H7 (cell line): ENCODE data around the gene ISYNA1. TPM values are rescaled to one million over a fixed set of nuclear protein-coding genes. Genes with fewer than 3 reads are reported as not detected.
"Not testable (repeated sequence)": the region's sequence is repeated elsewhere in the genome, so short reads cannot be mapped to it uniquely, and the experiment has no call there.

Experiments
- DNase-seq: peaks from one replicate; pipeline ENCODE4 v3.0.0; 2012
- H3K27me3 ChIP-seq: 2 replicates; pipeline ENCODE4 v1.6.0; 2011; ENCODE audit warnings: mild to moderate bottlenecking, low read length; ENCODE audit not compliant: control insufficient read depth, insufficient read depth
- H3K36me3 ChIP-seq: replicated peaks from 2 replicates; pipeline ENCODE4 v1.5.1; 2011; ENCODE audit warnings: low read length; ENCODE audit not compliant: control insufficient read depth, insufficient read depth
- H3K4me3 ChIP-seq: 2 replicates; pipeline ENCODE4 v1.5.1; 2011; ENCODE audit warnings: low read depth, mild to moderate bottlenecking, control low read depth, low read length, moderate library complexity; ENCODE audit not compliant: insufficient read depth
- total RNA-seq: library from RNA; depleted of rRNA; stranded (reverse); fragments of >200 nt; shearing (Covaris generic); gene quantifications from 2 replicates; pipeline ENCODE4 v1.2.3, GENCODE V29; 2014

Gene ISYNA1
- total RNA-seq, 1 experiment from 2014 or later = 183 TPM

DNA sequence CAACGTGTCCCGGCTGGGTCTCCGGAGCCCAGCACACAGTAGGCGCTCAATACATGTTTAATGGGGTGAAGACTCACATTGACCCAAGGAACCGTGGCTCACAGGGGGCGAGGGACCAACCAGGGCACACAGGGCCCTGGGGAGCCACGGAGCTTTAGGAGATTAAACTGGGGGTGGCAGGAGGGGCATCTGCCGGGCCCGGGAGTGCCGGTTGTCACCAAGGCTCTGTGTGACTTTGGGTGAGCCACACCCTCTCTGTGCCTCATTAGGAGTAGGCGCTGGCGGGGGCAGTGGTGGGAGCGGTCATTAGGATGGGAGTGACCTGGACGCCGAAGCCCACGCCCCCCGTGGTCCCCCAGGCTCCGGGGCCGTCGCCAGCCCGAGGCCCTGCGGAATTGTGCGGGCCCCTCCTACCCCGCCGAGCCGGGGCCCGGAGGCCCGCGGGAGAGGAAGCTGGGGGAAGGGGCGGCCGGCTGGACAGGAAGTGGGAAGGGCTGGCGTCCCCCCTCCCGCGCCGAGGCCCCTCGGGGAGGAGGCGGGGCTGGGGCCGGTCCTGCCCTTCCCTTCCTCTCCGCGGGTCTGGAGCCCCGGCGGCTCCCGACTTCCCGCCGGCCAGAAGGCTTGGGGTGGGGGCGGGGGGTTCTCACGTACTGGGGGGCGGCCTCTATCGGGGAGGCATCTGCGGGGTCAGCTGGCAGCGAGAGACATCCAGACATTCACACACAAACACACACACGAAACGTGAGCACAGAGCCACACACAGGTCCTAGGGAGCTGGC lies 20.5 kb downstream of the ISYNA1 start:
- no peaks in the 10 kb centered on the region for H3K36me3 ChIP-seq
- H3K27me3 ChIP-seq = peaks cover 22% of the 10 kb centered on the region
- peak; percentile 97 for DNase-seq
- H3K4me3 ChIP-seq = peak overlapping the region; percentile 58

DNA sequence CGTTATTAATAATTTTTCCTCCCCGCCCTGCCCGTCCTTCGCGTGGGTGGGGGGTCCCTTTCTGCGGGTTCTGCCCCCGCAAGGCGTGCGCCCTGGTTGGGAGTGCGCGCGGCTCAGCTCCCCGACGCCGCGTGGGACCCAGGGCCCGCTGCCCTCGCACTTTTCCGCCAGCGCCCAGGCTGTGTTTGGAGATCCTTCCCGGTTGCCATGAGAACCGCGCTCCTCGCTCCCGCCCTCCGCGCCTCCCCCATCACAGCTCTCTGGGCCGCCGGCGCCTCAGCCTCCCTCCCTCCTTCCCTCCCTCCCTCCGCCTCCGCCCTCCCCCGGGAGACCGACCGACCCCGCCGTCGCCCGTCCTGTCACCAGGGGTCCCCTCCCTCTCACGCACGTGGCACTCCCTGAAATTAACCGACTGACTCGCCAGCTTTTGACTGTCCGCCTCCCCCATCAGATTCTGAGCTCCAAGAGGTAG lies 21.1 kb downstream of the ISYNA1 start:
- no peaks in the 10 kb centered on the region for H3K36me3 ChIP-seq
- peak; percentile 96 for DNase-seq
- peak overlapping the region; percentile 58 for H3K4me3 ChIP-seq
- peaks cover 22% of the 10 kb centered on the region for H3K27me3 ChIP-seq

DNA sequence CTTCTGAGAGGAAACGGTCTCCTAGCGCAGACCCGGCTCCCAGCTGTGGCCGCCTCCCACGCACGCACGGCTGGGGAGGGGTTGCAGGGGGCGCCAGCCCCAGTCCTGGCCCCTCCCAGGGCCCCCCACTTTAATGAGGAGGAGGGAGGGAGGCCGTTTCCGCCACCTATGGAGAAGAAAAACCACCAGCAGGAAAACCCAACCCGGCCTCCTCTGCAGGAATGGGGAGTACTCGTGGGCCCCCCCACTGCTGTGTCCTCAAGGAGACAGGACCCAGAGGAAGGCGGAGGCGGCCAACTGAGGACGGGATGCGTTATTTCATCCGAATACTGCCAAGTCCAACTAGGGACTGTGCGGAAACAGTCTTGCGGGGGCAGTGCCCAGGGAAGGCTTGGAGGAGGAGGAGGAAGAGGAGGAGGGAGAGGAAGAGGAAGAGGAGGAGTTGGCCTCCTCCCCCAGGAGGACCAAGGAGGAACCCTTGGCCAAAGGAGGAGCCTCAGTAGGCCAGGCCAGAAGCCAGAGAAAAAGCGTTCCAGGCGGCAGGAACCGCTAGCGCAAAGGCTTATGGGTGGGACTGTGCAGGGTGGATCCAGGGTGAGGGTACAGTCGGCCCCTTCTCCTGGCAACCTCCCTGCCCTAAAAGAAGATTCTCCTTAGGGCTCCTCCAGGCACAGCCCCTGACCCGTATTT lies 22.6 kb downstream of the ISYNA1 start:
- H3K4me3 ChIP-seq = no peak overlapping the region
- peaks cover 19% of the 10 kb centered on the region for H3K27me3 ChIP-seq
- peak; percentile 54 for DNase-seq
- no peaks in the 10 kb centered on the region for H3K36me3 ChIP-seq

DNA sequence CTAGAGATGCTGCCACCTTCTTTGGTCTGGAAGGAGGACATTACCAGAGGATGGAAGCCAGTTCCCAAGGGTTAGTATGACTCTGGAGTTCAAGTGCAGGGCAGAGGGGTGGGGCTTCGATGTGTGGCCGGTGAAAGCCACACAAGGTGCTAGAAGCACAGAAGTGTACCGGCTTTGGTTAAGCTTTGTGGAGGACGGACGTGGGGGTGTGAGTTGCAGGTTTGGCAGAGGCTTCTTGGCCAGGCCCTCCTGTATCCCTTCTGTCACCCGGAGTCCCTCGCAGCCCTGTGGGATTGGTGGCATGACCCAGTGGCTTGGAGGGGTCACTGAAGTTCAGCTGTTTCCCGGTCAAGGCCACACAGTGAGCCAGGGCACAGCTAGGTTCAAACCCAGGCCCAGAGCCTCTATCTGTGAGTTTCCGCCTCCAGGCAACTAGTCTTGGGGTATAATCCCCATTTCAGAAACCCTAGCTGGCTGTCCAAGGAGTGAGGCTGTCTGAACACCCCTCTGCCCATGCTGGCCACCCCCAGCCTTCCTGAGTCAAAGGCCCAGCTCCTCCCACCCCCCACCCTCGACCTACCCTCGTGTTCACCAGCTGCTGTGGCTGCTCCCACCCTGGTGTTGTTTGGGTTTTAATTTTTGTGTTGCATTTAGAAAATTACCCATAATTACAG lies 23.3 kb downstream of the ISYNA1 start:
- no peak overlapping the region for H3K4me3 ChIP-seq
- peaks cover 13% of the 10 kb centered on the region for H3K27me3 ChIP-seq
- DNase-seq = peak; percentile 58
- H3K36me3 ChIP-seq = no peaks in the 10 kb centered on the region

DNA sequence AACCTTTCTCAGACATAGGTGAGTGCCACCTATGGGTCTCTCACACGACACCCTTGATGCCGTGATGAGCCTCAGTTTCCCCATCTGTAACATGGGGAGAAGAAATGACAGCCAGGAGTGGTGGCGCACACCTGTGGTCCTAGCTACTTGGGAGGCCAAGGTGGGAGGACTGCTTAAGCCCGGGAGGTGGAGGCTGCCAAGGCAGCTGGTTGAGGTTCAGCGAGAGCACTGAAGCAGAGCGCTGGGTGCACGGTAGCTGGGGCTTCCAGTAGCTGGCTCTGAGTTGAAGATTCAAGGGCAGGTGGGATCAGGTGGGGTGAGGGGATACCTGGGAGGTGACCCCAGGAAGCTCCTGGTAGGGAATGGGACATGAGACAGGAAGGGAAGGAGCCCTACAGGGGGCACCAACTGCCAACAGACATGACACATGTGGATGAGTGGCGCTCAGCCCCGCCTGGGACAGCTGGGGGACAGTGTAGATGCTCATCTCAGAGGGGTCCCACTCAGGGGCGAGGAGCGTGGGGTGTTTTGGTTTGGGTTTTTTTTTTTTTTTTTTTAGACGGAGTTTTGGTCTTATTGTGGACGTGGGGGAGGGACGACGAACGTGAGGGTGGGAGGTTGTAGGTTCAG lies 25.2 kb downstream of the ISYNA1 start:
- Histone ChIP-seq H3K4me3 (no peak overlapping the region), H3K36me3 (no peaks in the 10 kb centered on the region)

DNA sequence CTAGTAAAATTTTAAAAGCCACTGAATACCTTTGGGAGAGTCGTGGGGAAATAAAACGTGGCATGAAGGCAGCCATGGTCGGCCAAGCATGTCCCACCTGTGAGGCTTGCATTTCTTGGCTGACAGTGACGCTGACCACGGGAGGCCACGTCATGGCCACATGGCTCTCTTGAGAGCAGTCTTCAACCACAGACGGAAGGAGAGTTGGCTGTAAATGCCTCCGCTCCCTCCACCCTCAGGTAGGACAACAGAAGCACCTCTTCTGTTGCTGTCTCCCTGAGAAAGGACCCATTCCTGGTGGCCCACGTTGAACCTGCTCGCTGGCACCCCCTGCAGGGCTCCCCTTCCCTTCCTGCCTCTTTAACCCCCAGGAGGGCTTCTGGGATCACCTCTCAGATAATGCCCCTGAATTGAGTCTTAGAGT lies 29.9 kb downstream of the ISYNA1 start:
- Histone ChIP-seq H3K27me3 (no peaks in the 10 kb centered on the region), H3K36me3 (no peaks in the 10 kb centered on the region), H3K4me3 (no peak overlapping the region)
- DNase-seq = peak; percentile 83

More for the DNA sequence above, 25.2 kb downstream of the ISYNA1 start:
- DNase-seq = peak; percentile 46
- no peaks in the 10 kb centered on the region for H3K27me3 ChIP-seq

DNA sequence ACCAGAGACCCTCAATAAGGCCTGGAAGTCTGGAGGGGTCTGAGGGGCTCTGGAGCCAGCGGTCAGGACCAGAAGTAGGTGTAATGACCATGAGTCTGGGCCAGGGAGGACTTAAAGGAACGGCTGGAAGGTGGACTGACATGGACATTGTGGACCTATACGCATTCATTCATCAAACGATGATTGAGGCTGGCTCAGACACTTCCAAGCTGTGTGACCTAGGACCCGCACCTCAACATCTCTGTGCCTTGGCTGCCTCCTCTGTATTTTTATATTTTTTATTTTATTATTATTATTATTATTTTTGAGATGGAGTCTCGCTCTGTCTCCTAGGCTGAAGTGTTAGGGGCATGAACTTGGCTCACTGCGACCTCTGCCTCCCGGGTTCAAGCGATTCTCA lies 31.2 kb downstream of the ISYNA1 start:
- Histone ChIP-seq H3K36me3 (no peaks in the 10 kb centered on the region), H3K27me3 (no peaks in the 10 kb centered on the region), H3K4me3 (no peak overlapping the region)
- DNase-seq = no peak

DNA sequence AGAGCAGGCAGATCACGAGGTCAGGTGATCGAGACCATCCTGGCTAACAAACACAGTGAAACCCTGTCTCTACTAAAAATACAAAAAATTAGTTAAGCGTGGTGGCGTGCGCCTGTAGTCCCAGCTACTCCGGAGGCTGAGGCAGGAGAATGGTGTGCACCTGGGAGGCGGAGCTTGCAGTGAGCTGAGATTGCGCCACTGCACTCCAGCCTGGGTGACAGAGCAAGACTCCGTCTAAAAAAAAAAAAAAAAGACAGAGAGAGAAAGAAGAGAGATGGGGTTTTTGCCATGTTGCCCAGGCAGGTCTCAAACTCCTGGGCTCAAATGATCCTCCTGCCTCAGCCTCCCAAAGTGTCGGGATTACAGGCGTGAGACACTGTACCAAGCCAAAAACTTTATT lies 32.2 kb downstream of the ISYNA1 start:
- not testable (repeated sequence) for H3K27me3 ChIP-seq, DNase-seq, H3K4me3 ChIP-seq, H3K36me3 ChIP-seq

DNA sequence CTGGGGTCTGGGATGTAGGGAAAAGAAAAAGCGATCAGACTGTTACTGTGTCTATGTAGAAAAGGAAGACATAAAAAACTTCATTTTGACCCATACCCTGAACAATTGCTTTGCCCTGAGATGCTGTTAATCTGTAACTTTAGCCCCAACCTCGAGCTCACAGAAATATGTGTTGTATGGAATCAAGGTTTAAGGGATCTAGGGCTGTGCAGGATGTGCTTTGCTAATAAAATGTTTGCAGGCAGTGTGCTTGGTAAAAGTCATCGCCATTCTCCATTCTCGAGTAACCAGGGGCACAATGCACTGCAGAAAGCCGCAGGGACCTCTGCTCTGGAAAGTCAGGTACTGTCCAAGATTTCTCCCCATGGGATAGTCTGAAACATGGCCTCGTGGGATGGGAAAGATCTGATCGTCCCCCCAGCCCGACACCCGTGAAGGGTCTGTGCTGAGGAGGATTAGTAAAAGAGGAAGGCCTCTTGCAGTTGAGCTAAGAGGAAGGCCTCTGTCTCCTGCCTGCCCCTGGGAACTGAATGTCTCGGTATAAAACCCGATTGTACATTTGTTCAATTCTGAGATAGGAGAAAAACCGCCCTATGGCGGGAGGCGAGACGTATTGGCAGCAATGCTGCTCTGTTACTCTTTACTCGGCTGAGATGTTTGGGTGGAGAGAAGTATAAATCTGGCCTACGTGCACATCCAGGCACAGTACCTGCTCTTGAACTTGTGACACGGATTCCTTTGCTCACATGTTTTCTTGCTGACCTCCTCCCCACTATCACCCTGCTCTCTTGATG lies 35.3 kb downstream of the ISYNA1 start:
- not testable (repeated sequence) for H3K27me3 ChIP-seq, DNase-seq, H3K4me3 ChIP-seq, H3K36me3 ChIP-seq

DNA sequence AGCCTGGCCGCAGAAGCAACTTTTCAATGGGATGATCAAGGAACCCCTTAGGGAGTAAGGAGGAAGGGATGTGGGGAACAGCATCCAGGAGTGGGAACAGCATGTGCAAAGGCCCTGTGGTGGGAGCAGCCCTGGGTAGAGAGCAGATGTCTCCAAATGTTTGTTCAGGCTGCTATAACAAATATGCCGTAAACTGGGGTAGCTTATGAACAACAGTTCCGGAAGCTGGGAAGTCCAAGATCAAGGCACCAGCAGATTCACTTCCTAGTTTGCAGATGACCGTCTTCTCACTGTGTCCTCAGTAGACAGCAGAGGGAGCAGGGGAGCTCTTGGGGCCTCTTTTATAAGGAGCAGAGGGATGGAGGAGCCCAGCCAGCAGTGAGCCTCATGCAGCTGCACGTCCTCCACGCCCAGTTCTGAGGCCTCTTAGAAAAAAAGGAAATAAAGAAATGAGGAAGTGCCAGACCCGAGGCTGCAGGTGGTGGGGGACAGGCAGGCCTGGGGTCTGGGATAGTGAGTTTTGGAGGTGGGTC lies 36.3 kb downstream of the ISYNA1 start:
- H3K36me3 ChIP-seq = no peaks in the 10 kb centered on the region
- peak; percentile 81 for DNase-seq
- no peaks in the 10 kb centered on the region for H3K27me3 ChIP-seq
- H3K4me3 ChIP-seq = no peak overlapping the region

DNA sequence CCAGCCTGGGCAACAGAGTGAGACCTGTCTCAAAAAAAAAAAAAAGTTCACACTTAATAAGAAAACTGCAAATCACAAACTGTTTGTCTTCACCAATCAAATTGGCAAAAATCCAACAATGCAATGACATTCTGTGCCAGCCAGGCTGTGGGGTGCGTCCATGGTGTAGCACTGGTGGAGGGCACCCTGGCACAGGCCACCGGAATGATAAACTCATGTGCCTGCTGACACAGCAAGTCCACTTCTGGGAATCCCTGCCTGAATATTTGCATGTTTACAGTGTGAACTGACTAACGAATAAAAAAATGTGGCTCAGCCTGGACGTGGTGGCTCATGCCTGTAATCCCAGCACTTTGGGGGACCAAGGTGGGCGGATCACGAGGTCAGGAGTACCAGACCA lies 38.9 kb downstream of the ISYNA1 start:
- no peak for DNase-seq
- H3K27me3 ChIP-seq = no peaks in the 10 kb centered on the region
- no peak overlapping the region for H3K4me3 ChIP-seq
- H3K36me3 ChIP-seq = no peaks in the 10 kb centered on the region

DNA sequence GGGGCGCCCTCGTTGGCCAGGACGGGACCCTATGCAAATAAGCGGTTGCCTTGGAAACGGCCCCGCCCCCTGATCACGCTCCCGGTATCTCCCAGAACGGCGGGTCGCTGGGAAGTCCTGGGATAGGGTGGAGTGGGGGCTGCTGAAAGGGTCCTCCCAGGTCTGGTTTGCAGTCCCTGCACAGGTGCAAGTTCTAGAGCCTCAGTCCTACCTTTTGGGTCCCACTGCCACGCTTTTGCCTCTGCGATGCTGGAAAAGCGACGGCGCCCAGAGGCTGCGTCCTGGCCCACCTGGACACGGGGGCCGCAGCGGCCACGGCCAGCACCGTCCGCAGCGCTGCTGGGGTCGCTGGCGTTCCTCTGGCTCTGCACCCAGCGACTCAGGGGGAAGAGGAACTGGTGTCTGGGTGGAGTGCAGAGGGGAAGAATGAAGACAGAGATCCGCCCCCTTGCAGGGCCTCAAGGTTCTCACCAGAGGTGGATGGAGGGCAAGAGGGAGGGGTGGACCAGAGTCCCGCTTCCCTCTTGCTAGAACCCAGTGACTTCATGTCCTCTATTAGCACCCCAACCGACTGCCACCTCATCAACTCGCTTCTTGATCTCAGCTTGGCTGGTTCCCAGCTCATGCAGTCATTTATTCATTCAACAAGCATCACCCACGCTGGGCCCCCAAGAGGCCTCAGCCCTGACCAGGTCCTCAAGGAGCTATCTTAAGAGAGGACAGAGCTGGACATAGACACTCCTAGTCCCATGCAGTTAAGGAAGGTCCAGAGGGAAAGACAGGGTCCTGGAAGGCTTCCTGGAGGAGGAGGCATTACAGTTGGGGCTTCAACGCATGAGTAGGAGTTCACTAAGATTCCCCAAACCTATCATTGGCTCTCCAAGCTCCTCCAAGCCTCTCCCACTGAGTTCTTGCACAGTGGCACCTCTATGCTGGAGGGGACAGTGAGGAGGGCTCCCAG lies 40.4 kb downstream of the ISYNA1 start, which contains the start of gene LRRC25:
Gene LRRC25 (minus strand): TSS at position 381 of the 961 bp plus-strand sequence. CDS start 659 bp downstream, outside the sequence.
- Histone ChIP-seq H3K4me3 (no peak within 1 kb of the TSS), H3K36me3 (no peaks in the 10 kb centered on the region), H3K27me3 (no peaks in the 10 kb centered on the region)
- DNase-seq = peak; percentile 95
